ENCODE measurements around the gene APLNR.

APLNR gene

DNA sequence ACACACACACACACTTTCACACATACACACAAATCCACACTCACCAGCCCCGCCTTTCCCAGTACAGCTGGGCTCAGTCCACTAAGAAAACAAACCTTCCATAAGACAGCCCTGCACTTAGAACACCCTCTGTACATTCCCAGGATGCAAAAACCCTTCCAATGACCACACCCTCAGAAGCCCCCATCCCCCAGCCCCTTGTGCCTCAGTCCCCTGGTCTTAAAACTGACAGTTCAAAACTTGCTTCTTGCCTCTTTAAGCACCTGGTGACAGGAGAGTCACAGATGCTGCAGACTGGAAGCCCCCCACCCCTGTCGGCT, 23.0 kb downstream of the APLNR start:
- 0 out of 2 replicates have a peak overlapping the region, but pooled peaks have one; percentile 3 for H3K27ac ChIP-seq (ENCODE audit: low read depth, low read length)
- no peak overlapping the region for H3K4me3 ChIP-seq (ENCODE audit: low read length)
- no peaks in the 10 kb centered on the region for H3K36me3 ChIP-seq (ENCODE audit: insufficient read depth, low read length)
- H3K9me3 ChIP-seq (ENCODE audit: insufficient read depth, low read depth, low read length), result no peaks in the 10 kb centered on the region
- 76% methylated on average over 2 of the region's 2 CpGs for WGBS
- peaks cover 31% of the 10 kb centered on the region for H3K4me1 ChIP-seq (ENCODE audit: insufficient read depth, low read length)
- H3K27me3 ChIP-seq (ENCODE audit: insufficient read depth, low read length), result no peaks in the 10 kb centered on the region
- peak overlapping the region; percentile 22; the same call in 1 of the 2 replicates for H3K9ac ChIP-seq (ENCODE audit: low read depth, low read length)

DNA sequence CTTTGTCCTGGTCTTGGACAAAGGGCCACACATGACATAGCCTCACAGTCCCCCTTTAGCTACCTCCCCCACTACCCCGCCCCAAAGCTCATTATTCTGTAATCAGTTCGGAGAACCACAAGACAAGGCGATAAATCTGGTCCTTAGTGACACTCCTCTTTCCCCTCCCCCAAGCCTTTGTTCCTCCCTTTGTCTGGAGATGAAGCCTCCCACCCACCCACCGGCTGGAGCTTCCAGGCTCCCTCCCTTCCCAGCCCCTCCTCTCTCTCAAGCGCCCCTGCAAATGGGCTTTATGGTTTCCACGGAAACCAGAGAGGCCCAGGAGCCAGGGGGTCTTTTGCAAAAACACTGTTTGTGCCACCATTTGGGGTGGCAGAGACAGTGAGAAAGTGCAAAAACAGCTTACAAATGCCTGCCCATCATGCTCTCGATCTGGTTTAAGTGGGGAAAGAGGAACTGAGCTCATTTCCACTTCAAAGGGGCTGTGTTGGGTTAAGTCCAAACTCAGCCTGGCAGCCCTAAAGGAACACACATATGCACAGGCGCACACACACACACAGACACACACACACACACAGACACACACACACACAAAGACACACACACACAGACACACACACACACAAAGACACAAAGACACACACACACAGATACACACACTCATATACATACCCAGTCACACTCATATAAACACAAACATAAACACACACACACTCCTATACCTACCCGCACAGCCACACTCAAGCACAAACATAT, 23.5 kb downstream of the APLNR start:
- Histone ChIP-seq H3K27ac (ENCODE audit: low read depth, low read length) (peak overlapping the region; percentile 31), H3K9me3 (ENCODE audit: insufficient read depth, low read depth, low read length) (no peaks in the 10 kb centered on the region), H3K27me3 (ENCODE audit: insufficient read depth, low read length) (no peaks in the 10 kb centered on the region), H3K36me3 (ENCODE audit: insufficient read depth, low read length) (no peaks in the 10 kb centered on the region), H3K4me3 (ENCODE audit: low read length) (peak overlapping the region; percentile 32), H3K4me1 (ENCODE audit: insufficient read depth, low read length) (peaks cover 31% of the 10 kb centered on the region), H3K9ac (ENCODE audit: low read depth, low read length) (peak overlapping the region; percentile 39; the same call in 1 of the 2 replicates)
- WGBS, result 13% methylated on average over 9 of the region's 9 CpGs

DNA sequence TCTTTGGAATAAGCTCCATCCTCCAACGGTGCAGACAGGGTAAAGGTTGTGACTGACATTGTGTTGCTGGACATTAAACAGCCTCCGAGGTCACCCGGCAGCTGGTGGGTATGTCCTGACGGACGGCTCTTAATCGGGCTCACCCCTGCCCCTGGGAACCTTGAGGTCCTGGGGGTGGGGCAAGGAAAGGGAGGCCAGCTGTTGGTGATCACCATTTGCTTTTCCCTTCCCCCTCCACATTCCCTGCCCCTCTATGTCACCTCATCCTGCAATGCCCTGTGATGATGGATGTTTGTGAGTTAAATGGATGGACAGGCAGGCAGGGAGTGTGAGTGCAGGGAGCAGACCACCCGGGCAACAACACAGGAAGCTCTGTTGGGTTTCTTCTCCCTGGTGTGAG, 26.3 kb downstream of the APLNR start:
- Histone ChIP-seq H3K9me3 (ENCODE audit: insufficient read depth, low read depth, low read length) (no peaks in the 10 kb centered on the region), H3K36me3 (ENCODE audit: insufficient read depth, low read length) (no peaks in the 10 kb centered on the region)

DNA sequence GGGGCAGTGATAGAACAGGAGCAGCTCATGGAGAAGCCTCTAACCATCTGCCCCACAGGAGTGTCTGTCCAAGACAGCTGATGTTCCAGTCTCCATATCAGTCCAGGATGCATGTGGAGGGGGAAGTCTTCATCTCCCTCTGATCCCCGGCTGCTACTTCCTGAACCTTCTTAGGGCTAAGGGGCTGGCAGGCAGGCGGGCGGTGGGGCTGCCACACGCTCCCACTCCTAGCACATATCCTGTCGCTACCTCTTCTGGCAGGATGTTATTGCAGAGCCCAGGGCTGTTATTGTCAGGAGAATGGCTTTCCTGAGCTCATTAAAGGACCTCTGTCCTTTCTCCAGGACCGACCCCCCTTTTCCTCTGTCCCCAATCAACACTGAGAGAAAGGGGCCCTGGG, 29.9 kb downstream of the APLNR start:
- 93% methylated on average over 6 of the region's 6 CpGs for WGBS
- no peak overlapping the region for H3K4me3 ChIP-seq (ENCODE audit: low read length)
- no peaks in the 10 kb centered on the region for H3K36me3 ChIP-seq (ENCODE audit: insufficient read depth, low read length)
- no peak overlapping the region for H3K27ac ChIP-seq (ENCODE audit: low read depth, low read length)
- peaks cover 34% of the 10 kb centered on the region for H3K4me1 ChIP-seq (ENCODE audit: insufficient read depth, low read length)
- H3K9me3 ChIP-seq (ENCODE audit: insufficient read depth, low read depth, low read length), result no peaks in the 10 kb centered on the region
- H3K9ac ChIP-seq (ENCODE audit: low read depth, low read length), result no peak overlapping the region
- H3K27me3 ChIP-seq (ENCODE audit: insufficient read depth, low read length), result no peaks in the 10 kb centered on the region

More for the DNA sequence above, 26.3 kb downstream of the APLNR start:
- WGBS, result 68% methylated on average over 7 of the region's 7 CpGs
- Histone ChIP-seq H3K27me3 (ENCODE audit: insufficient read depth, low read length) (no peaks in the 10 kb centered on the region), H3K4me1 (ENCODE audit: insufficient read depth, low read length) (peaks cover 36% of the 10 kb centered on the region), H3K4me3 (ENCODE audit: low read length) (no peak overlapping the region), H3K27ac (ENCODE audit: low read depth, low read length) (no peak overlapping the region), H3K9ac (ENCODE audit: low read depth, low read length) (no peak overlapping the region)

DNA sequence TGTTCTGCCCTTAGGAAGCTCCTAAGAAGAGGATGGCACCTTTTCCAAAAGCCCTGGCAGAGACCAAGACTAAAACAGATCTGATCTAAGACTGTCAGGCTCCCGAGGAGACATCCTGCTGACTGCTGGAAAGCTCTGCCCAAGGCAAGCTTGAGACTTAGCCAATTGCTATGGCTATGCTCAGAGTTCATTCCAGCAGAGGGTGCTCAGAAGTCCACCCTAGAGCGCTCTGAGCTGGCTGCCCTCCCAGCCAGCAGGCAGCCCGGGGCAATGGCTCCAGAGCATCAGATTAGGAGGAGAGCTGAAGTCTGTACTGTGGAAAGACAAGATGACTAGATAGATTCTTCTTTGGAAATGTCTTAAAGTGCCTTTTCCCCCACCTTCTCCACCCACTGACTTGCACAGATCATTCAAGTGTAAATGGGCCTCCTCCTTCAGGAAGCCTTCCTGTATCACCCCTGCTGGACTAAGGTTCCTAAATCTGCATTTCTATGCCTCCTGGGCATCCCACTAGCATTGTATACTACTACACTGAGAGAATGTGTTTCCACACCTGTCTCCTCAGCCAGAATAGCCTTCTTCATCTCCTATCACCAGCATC, 31.9 kb downstream of the APLNR start:
- Histone ChIP-seq H3K27ac (ENCODE audit: low read depth, low read length) (peak overlapping the region; percentile 63; the same call in 1 of the 2 replicates), H3K9me3 (ENCODE audit: insufficient read depth, low read depth, low read length) (no peaks in the 10 kb centered on the region), H3K4me1 (ENCODE audit: insufficient read depth, low read length) (peaks cover 24% of the 10 kb centered on the region), H3K27me3 (ENCODE audit: insufficient read depth, low read length) (no peaks in the 10 kb centered on the region), H3K4me3 (ENCODE audit: low read length) (no peak overlapping the region), H3K36me3 (ENCODE audit: insufficient read depth, low read length) (no peaks in the 10 kb centered on the region), H3K9ac (ENCODE audit: low read depth, low read length) (no peak overlapping the region)
- WGBS, result 14% methylated on average over 3 of the region's 3 CpGs

DNA sequence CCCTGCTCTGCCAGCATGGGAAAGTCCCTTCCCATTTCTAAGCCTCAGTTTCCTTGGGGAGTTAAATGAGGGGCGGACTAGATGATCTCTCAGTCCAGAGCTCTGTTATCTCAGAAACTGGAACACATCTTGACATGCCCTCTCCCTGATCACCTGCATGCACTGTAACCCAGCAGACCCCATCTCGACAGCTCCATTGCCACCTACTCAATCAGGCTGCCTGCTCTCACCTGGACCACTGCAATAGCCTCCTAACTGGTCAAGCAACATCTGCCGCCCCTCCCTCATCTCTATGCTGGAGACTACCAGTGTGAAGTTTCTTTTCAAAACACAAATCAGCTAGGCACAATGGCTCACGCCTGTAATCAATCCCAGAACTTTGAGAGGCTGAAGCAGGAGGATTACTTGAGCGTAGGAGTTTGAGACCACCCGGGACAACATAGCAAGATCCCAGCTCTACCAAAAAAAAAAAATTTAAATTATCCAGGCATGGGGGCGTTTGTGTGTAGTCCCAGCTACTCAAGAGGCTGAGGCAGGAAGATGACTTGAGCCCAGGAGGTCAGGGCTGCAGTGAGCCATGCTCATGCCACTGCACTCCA, 33.1 kb downstream of the APLNR start:
- Histone ChIP-seq H3K27ac (ENCODE audit: low read depth, low read length) (no peak overlapping the region), H3K9ac (ENCODE audit: low read depth, low read length) (no peak overlapping the region), H3K27me3 (ENCODE audit: insufficient read depth, low read length) (no peaks in the 10 kb centered on the region), H3K36me3 (ENCODE audit: insufficient read depth, low read length) (no peaks in the 10 kb centered on the region), H3K4me3 (ENCODE audit: low read length) (no peak overlapping the region), H3K4me1 (ENCODE audit: insufficient read depth, low read length) (peaks cover 24% of the 10 kb centered on the region), H3K9me3 (ENCODE audit: insufficient read depth, low read depth, low read length) (no peaks in the 10 kb centered on the region)
- WGBS, result 90% methylated on average over 7 of the region's 7 CpGs

DNA sequence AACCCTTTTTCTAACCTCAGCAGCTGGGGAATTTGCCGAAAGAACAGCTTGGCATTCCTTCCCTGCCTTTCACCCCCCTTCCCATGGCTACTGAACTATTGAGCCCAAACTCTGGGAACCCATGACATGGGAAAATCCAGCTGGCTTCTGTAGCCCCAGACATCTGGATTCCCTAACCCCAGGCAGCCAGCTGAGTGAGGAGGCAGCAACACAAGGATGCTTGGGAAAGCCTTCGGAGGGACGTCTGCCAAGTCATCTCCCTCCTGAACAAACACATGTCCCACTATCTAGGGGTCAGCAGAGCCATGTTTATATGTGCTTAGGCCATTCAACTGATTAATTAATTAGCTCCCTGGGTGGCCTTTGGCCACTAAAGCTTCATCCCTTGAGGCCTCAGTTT, 33.7 kb downstream of the APLNR start:
- H3K27me3 ChIP-seq (ENCODE audit: insufficient read depth, low read length), result no peaks in the 10 kb centered on the region
- no peak overlapping the region for H3K9ac ChIP-seq (ENCODE audit: low read depth, low read length)
- WGBS, result 85% methylated on average over 3 of the region's 3 CpGs
- H3K4me1 ChIP-seq (ENCODE audit: insufficient read depth, low read length), result peaks cover 24% of the 10 kb centered on the region
- no peak overlapping the region for H3K27ac ChIP-seq (ENCODE audit: low read depth, low read length)
- no peaks in the 10 kb centered on the region for H3K36me3 ChIP-seq (ENCODE audit: insufficient read depth, low read length)
- H3K4me3 ChIP-seq (ENCODE audit: low read length), result no peak overlapping the region
- no peaks in the 10 kb centered on the region for H3K9me3 ChIP-seq (ENCODE audit: insufficient read depth, low read depth, low read length)

DNA sequence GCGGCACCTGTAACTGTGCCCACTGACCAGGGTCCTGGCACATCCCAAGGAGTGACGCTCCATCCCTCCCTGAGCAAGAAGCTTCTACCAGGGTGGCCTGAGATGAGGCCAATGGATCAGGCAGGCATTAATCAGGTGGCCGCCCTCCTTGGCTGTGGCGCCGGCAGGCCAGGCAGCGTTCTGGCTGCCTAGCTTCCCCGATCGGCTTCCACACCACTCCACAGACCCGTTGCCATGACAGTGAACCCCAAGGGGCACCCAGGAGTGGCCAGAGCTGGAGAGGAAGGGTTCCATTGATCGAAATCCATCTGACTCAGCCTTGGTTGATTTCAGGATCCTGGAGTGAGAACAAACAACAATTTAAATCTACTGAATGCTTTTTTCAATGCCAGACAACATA, 34.8 kb downstream of the APLNR start:
- Histone ChIP-seq H3K9me3 (ENCODE audit: insufficient read depth, low read depth, low read length) (no peaks in the 10 kb centered on the region), H3K36me3 (ENCODE audit: insufficient read depth, low read length) (no peaks in the 10 kb centered on the region), H3K4me1 (ENCODE audit: insufficient read depth, low read length) (peaks cover 24% of the 10 kb centered on the region), H3K27me3 (ENCODE audit: insufficient read depth, low read length) (no peaks in the 10 kb centered on the region), H3K4me3 (ENCODE audit: low read length) (no peak overlapping the region), H3K27ac (ENCODE audit: low read depth, low read length) (no peak overlapping the region), H3K9ac (ENCODE audit: low read depth, low read length) (no peak overlapping the region)
- WGBS, result 94% methylated on average over 10 of the region's 10 CpGs

DNA sequence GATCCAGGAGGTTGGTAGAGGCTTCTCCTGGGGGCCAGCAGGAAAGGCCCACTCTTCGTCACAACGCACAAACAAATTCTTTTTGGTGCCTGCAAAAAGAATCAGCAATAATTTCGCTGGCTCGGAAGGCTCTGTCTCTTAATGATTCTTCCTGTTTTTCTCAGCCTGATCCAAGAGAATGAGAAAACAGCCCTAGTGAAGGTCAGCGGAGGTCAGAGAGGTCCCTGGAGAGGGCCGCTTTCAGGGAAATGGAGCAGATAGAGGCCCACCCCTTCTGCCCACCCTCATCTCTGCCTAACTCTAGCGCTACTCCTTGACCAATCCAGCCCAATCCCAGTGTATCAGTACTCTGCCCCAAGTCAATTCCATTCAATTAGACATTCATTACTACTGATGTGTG, 36.1 kb downstream of the APLNR start:
- Histone ChIP-seq H3K9me3 (ENCODE audit: insufficient read depth, low read depth, low read length) (no peaks in the 10 kb centered on the region), H3K4me3 (ENCODE audit: low read length) (no peak overlapping the region), H3K9ac (ENCODE audit: low read depth, low read length) (no peak overlapping the region), H3K36me3 (ENCODE audit: insufficient read depth, low read length) (no peaks in the 10 kb centered on the region), H3K27ac (ENCODE audit: low read depth, low read length) (no peak overlapping the region), H3K27me3 (ENCODE audit: insufficient read depth, low read length) (no peaks in the 10 kb centered on the region), H3K4me1 (ENCODE audit: insufficient read depth, low read length) (peaks cover 20% of the 10 kb centered on the region)
- 92% methylated on average over 7 of the region's 7 CpGs for WGBS

DNA sequence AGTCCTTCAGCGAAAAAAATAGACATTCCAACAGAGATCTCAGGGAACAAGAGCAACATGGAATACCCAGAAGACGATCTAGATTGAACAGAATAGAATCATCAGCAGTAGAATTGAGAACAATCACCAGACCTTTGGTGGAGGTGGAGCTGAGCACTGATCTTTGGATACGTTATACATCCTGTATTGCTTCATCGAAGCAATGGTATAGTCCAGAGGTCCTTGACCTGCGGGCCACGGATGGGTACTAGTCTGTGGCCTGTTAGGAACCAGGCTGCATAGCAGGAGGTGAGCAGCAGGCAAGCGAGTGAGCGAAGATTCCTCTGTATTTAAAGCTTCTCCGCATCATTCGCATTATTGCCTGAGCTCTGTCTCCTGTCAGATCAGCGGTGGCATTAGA, 37.7 kb downstream of the APLNR start:
- H3K27me3 ChIP-seq (ENCODE audit: insufficient read depth, low read length), result no peaks in the 10 kb centered on the region
- H3K4me3 ChIP-seq (ENCODE audit: low read length), result no peak overlapping the region
- WGBS, result 91% methylated on average over 11 of the region's 11 CpGs
- no peaks in the 10 kb centered on the region for H3K9me3 ChIP-seq (ENCODE audit: insufficient read depth, low read depth, low read length)
- H3K9ac ChIP-seq (ENCODE audit: low read depth, low read length), result no peak overlapping the region
- H3K4me1 ChIP-seq (ENCODE audit: insufficient read depth, low read length), result peaks cover 5% of the 10 kb centered on the region; the same call in 1 of the 2 replicates
- H3K36me3 ChIP-seq (ENCODE audit: insufficient read depth, low read length), result no peaks in the 10 kb centered on the region
- H3K27ac ChIP-seq (ENCODE audit: low read depth, low read length), result no peak overlapping the region

DNA sequence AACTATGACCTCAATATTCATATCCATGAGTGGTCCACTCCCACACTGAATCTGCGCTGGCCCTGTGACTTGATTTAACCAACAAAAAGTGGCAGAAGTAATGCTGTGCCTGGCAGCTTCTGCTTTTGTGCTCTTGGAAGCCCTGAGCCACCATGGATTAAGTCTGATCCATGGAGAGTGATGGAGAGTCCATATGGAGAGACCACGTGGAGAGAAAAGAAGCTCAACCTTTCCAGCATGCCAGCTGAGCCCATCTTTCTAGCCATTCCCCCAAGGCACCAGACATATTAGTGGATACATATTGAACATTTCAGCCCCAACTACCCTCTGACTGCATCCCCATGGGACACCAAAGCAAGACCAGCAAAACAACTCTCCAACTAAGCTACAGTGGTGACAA, 39.3 kb downstream of the APLNR start:
- Histone ChIP-seq H3K9me3 (ENCODE audit: insufficient read depth, low read depth, low read length) (no peaks in the 10 kb centered on the region), H3K9ac (ENCODE audit: low read depth, low read length) (no peak overlapping the region), H3K27me3 (ENCODE audit: insufficient read depth, low read length) (no peaks in the 10 kb centered on the region), H3K4me1 (ENCODE audit: insufficient read depth, low read length) (no peaks in the 10 kb centered on the region), H3K27ac (ENCODE audit: low read depth, low read length) (no peak overlapping the region), H3K36me3 (ENCODE audit: insufficient read depth, low read length) (no peaks in the 10 kb centered on the region), H3K4me3 (ENCODE audit: low read length) (no peak overlapping the region)
- 95% methylated on average over 2 of the region's 2 CpGs for WGBS
